Hepatocyte (in vitro differentiated cells): ENCODE data around the gene FAF2. TPM values are rescaled to one million over a fixed set of nuclear protein-coding genes. Genes with fewer than 3 reads are reported as not detected.
A peak's percentile ranks its signal among the peaks of the same experiment; 100 is the strongest.

Experiments used
- DNase-seq: peaks from one replicate; pipeline ENCODE4 v3.0.0-alpha.2; 2016; ENCODE audit warnings: low spot score
- H2AFZ ChIP-seq: fragments of 200-600 bp; sonication (generic); 2 replicates; pipeline ENCODE4 v1.6.0; 2016; ENCODE audit warnings: antibody characterized with exemption, mild to moderate bottlenecking
- H3K27ac ChIP-seq: fragments of 200-600 bp; sonication (generic); 2 replicates; pipeline ENCODE4 v1.5.1; 2016; ENCODE audit warnings: mild to moderate bottlenecking
- H3K27me3 ChIP-seq: fragments of 200-600 bp; sonication (generic); 2 replicates; pipeline ENCODE4 v1.6.1; 2016
- H3K36me3 ChIP-seq: fragments of 200-600 bp; sonication (generic); replicated peaks from 2 replicates; pipeline ENCODE4 v1.5.1; 2016; ENCODE audit warnings: low read depth; ENCODE audit not compliant: insufficient read depth
- H3K4me1 ChIP-seq: fragments of 200-600 bp; sonication (generic); 2 replicates; pipeline ENCODE4 v1.5.1; 2016; ENCODE audit warnings: mild to moderate bottlenecking, moderate library complexity; ENCODE audit not compliant: insufficient read depth
- H3K4me2 ChIP-seq: fragments of 200-600 bp; sonication (generic); 2 replicates; pipeline ENCODE4 v1.6.0; 2016
- H3K4me3 ChIP-seq: fragments of 200-600 bp; sonication (generic); 2 replicates; pipeline ENCODE4 v1.5.1; 2016; ENCODE audit warnings: mild to moderate bottlenecking
- H3K79me2 ChIP-seq: fragments of 200-600 bp; sonication (generic); 2 replicates; pipeline ENCODE4 v1.6.0; 2017; ENCODE audit warnings: mild to moderate bottlenecking
- H3K9me2 ChIP-seq: fragments of 200-600 bp; sonication (generic); replicated peaks from 2 replicates; pipeline ENCODE4 v1.6.0; 2017; ENCODE audit warnings: mild to moderate bottlenecking; ENCODE audit not compliant: insufficient read depth
- H3K9me3 ChIP-seq: fragments of 200-600 bp; sonication (generic); 2 replicates; pipeline ENCODE4 v1.5.1; 2016; ENCODE audit warnings: low read depth, mild to moderate bottlenecking
- H4K20me1 ChIP-seq: fragments of 200-600 bp; sonication (generic); 2 replicates; pipeline ENCODE4 v1.6.0; 2016; ENCODE audit warnings: mild to moderate bottlenecking; ENCODE audit not compliant: insufficient read depth, poor library complexity, severe bottlenecking
- EZH2 ChIP-seq: fragments of 200-600 bp; sonication (generic); IDR thresholded peaks from 2 replicates; pipeline ENCODE4 v1.6.1; 2016; ENCODE audit warnings: antibody characterized with exemption, mild to moderate bottlenecking, borderline replicate concordance
- EZH2phosphoT487 ChIP-seq: fragments of 200-600 bp; sonication (generic); IDR thresholded peaks from one replicate; pipeline ENCODE4 v1.6.1; 2018; ENCODE audit warnings: antibody characterized with exemption, mild to moderate bottlenecking, low read depth, moderate library complexity; ENCODE audit not compliant: unreplicated experiment, severe bottlenecking
- WGBS: methylation state at CpG from one replicate; pipeline ENCODE4 v1.1.6; 2016; ENCODE audit warnings: low lambda C conversion rate; ENCODE audit errors: missing lambda C conversion rate; 5-methylcytosine and 5-hydroxymethylcytosine counted together
- polyA plus RNA-seq: library from polyadenylated mRNA; unstranded; fragments of >200 nt; fragmentation: Nextera tagmentation; extraction: Ambion mirVana; gene quantifications from 2 replicates; pipeline ENCODE4 v1.2.1, GENCODE V29; 2016
- total RNA-seq: library from RNA; depleted of rRNA; stranded (reverse); fragments of >200 nt; gene quantifications from 2 replicates; pipeline ENCODE4 v1.2.3, GENCODE V29; 2014
- TF ChIP-seq, protein P1 (sequence below): fragments of 200-600 bp; sonication (generic); IDR thresholded peaks from 2 replicates; pipeline ENCODE4 v1.5.1; 2016; ENCODE audit warnings: antibody characterized with exemption, mild to moderate bottlenecking; ENCODE audit not compliant: poor library complexity

The FAF2 gene
- total and polyA plus RNA-seq, 2 experiments from 2014 or later, result 47.3 to 63.1 TPM

DNA sequence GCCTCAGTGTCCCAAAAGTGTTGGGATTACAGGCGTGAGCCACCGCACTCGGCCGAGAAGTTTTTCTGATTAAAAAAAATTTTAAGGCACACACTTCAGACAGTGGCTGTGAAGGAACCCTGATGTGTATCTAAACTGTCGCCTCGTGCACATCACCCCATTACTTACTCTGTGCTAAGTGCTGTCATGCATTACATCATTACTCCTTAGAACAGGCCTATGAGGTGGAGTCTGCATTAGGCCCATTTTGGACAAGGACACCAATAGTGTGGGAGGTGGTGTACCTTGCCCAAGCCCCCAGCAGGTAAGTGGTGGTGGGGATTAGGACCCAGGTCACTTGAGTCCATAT is 97.2 kb downstream of the FAF2 start:
- Histone ChIP-seq H3K9me3 (no peaks in the 10 kb centered on the region), H3K27ac (peak overlapping the region; percentile 99), H3K27me3 (no peaks in the 10 kb centered on the region), H3K4me3 (no peak overlapping the region), H3K9me2 (no peaks in the 10 kb centered on the region), H2AFZ (no peak overlapping the region), H3K36me3 (no peaks in the 10 kb centered on the region), H3K4me2 (peak overlapping the region; percentile 68), H3K4me1 (peaks cover 54% of the 10 kb centered on the region), H4K20me1 (no peaks in the 10 kb centered on the region), H3K79me2 (peaks cover 5% of the 10 kb centered on the region)
- TF ChIP-seq EZH2 (no peak), EZH2phosphoT487 (no peak)
- TF ChIP-seq, protein P1, sequence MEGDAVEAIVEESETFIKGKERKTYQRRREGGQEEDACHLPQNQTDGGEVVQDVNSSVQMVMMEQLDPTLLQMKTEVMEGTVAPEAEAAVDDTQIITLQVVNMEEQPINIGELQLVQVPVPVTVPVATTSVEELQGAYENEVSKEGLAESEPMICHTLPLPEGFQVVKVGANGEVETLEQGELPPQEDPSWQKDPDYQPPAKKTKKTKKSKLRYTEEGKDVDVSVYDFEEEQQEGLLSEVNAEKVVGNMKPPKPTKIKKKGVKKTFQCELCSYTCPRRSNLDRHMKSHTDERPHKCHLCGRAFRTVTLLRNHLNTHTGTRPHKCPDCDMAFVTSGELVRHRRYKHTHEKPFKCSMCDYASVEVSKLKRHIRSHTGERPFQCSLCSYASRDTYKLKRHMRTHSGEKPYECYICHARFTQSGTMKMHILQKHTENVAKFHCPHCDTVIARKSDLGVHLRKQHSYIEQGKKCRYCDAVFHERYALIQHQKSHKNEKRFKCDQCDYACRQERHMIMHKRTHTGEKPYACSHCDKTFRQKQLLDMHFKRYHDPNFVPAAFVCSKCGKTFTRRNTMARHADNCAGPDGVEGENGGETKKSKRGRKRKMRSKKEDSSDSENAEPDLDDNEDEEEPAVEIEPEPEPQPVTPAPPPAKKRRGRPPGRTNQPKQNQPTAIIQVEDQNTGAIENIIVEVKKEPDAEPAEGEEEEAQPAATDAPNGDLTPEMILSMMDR, result no peak
- no peak for DNase-seq
- WGBS, result 95% methylated on average over 6 of the region's 6 CpGs

GRCh38 chr5:176545737-176546509 is 97.7 kb downstream of the FAF2 start:
- no peak overlapping the region for H3K4me3 ChIP-seq
- peaks cover 5% of the 10 kb centered on the region for H3K79me2 ChIP-seq
- no peaks in the 10 kb centered on the region for H3K9me2 ChIP-seq
- WGBS, result 68% methylated on average over 13 of the region's 13 CpGs
- no peaks in the 10 kb centered on the region for H3K9me3 ChIP-seq
- H3K36me3 ChIP-seq, result no peaks in the 10 kb centered on the region
- no peaks in the 10 kb centered on the region for H4K20me1 ChIP-seq
- peak; percentile 81 for DNase-seq
- H2AFZ ChIP-seq, result no peak overlapping the region
- H3K4me2 ChIP-seq, result peak overlapping the region; percentile 68
- TF ChIP-seq, protein P1, result no peak
- TF ChIP-seq EZH2 (no peak), EZH2phosphoT487 (no peak)
- peaks cover 54% of the 10 kb centered on the region for H3K4me1 ChIP-seq
- H3K27me3 ChIP-seq, result no peaks in the 10 kb centered on the region
- peak overlapping the region; percentile 99 for H3K27ac ChIP-seq

- DNase-seq, result peak; percentile 77
- no peaks in the 10 kb centered on the region for H3K9me2 ChIP-seq
- H3K36me3 ChIP-seq, result no peaks in the 10 kb centered on the region
- no peaks in the 10 kb centered on the region for H3K9me3 ChIP-seq
- WGBS, result 78% methylated on average over 8 of the region's 8 CpGs
- no peak overlapping the region for H3K4me3 ChIP-seq
- H3K79me2 ChIP-seq, result no peaks in the 10 kb centered on the region
- peak overlapping the region; percentile 99 for H3K27ac ChIP-seq
- no peak for TF ChIP-seq EZH2
- no peak for TF ChIP-seq EZH2phosphoT487
- TF ChIP-seq, protein P1, result no peak
- H2AFZ ChIP-seq, result no peak overlapping the region
- H4K20me1 ChIP-seq, result no peaks in the 10 kb centered on the region
- H3K4me1 ChIP-seq, result peaks cover 37% of the 10 kb centered on the region
- H3K4me2 ChIP-seq, result no peak overlapping the region
- no peaks in the 10 kb centered on the region for H3K27me3 ChIP-seq
These were observed 99.6 kb downstream of the FAF2 start for GRCh38 chr5:176547802-176548201.
